ENCODE measurements around the gene PABPC3. TPM values are rescaled to one million over a fixed set of nuclear protein-coding genes. Genes with fewer than 3 reads are reported as not detected.

The PABPC3 gene
- total RNA-seq, 1 donor = under 0.01 TPM

DNA sequence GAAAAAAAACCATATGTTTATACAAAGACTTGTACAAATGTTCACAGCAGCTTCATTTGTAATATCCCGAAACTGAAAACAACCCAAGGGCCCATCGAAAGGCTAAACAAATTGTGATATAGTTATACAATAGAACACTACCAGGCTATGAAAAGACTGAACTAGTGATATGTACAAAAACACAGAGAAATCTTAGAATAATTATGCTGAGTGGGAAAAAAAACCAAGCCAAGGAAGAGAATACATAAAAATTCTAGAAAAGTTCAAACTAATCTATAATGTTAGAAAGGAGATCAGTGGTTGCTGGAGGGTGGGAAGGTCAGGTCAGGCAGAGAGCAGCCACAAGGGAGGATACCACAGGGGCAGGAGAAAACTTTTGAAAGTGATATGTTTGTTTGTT, 7.8 kb downstream of the PABPC3 start:
- DNase-seq (ENCODE audit: low read depth) = no peak
- H3K4me3 ChIP-seq (ENCODE audit: low read depth, low read length) = no peak overlapping the region
- no peak for TF ChIP-seq CTCF (IDR thresholded peaks at IDR 0.05; ENCODE audit: insufficient read depth, low read depth, low read length)

GRCh38 chr13:25109341-25109740, 13.4 kb downstream of the PABPC3 start:
- no peak overlapping the region for H3K4me3 ChIP-seq (ENCODE audit: low read depth, low read length)
- no peak for DNase-seq (ENCODE audit: low read depth)
- TF ChIP-seq CTCF (IDR thresholded peaks at IDR 0.05; ENCODE audit: insufficient read depth, low read depth, low read length) = no peak

DNA sequence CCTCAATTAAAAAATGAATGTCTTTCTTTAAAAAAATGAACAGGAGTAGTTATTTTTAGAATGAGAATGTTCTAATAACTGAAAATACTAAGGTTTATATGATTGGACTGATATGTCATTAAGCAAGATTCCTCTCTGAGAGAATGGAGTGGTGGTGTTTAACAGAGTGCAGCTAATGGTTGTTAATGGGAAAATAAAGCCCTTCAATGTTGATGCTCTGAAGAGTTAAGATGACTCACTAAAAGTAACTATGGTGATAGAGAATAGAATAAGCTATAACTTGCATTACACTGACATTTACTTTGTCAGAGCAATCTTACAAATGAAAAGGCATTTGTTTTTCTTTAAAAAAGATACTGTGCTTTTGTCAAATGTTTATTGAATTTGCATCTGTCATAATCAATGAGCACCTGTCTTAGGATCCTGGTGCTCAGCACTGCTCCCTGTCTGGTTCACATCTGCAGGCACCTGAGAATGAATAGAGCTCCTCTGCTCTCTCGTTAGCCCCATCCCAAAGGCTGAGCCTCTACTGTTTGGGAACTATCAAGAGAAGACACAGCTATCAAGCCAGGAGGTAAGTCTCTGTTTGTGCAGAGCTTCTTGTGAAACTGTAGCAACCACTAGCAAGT, 15.1 kb downstream of the PABPC3 start:
- no peak for DNase-seq (ENCODE audit: low read depth)
- no peak overlapping the region for H3K4me3 ChIP-seq (ENCODE audit: low read depth, low read length)
- no peak for TF ChIP-seq CTCF (IDR thresholded peaks at IDR 0.05; ENCODE audit: insufficient read depth, low read depth, low read length)

- TF ChIP-seq CTCF (IDR thresholded peaks at IDR 0.05; ENCODE audit: insufficient read depth, low read depth, low read length) = no peak
- H3K4me3 ChIP-seq (ENCODE audit: low read depth, low read length) = no peak overlapping the region
- DNase-seq (ENCODE audit: low read depth) = no peak
These were observed 15.6 kb downstream of the PABPC3 start for GRCh38 chr13:25111585-25111956.

DNA sequence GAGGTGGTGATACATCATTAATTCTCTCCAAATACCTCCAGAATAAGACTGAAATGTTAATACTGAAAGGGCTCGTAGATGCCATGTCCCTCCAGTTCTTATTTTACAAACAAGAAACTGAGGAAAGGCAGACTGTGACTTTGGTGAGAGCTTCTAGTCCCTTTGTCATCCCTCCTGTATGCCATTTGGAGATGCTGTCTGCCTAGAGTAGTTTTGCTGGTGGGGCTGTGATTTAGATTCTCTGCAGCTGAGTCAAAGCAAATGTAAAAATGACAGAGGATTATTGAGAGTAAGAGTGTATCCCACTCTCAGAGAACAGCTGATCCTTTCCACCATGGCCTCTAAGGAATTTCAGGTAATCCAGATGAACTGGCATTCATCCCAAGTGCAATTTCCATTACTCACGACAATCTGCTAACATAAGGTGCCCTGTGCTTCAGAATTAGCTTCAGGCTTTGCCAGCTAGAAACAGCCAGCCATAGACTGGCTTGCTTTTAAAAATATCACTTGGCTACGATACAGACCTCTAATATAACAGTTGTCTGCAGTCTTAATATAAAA, 16.8 kb downstream of the PABPC3 start:
- DNase-seq (ENCODE audit: low read depth) = no peak
- TF ChIP-seq CTCF (IDR thresholded peaks at IDR 0.05; ENCODE audit: insufficient read depth, low read depth, low read length) = no peak
- no peak overlapping the region for H3K4me3 ChIP-seq (ENCODE audit: low read depth, low read length)

DNA sequence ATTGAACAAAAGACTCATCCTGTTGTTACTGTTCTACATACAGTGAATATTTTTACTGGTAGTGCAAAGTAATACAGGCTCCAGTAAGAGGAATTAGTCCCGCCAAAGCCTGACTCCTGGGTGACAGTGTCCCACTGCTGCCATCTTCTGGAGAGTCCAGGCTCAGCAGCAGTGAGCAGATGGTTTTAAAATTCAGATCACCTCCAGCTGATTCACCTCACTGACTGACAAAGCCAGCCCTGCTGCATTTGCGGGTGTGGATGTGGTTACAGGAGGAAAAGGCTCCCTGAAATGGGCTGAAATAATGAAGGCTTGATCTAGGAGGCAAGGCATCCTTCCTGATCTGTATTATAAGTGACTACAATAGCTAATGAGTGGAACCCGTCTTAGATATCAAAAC, 18.3 kb downstream of the PABPC3 start:
- peak; percentile 68 for DNase-seq (ENCODE audit: low read depth)
- no peak overlapping the region for H3K4me3 ChIP-seq (ENCODE audit: low read depth, low read length)
- peak; percentile 89 for TF ChIP-seq CTCF (IDR thresholded peaks at IDR 0.05; ENCODE audit: insufficient read depth, low read depth, low read length)

DNA sequence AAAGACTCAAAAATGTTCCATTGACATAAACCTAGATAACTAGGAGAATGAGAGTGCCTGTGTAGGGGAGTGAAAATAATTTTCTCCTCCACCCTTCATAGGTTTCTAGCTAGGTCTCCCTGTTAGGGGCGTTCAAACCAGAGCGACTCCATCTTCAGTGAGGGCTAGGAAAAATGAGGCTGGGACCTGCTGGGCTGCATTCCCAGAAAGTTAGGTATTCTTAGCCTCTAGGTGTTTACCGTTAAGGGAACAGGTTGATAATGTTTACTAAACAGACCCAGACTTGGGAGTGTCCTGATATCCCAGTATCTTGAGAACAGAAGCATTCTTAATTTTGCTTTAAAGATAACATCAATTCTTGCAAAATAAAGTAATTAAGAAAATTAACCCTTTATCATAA, 20.1 kb downstream of the PABPC3 start:
- H3K4me3 ChIP-seq (ENCODE audit: low read depth, low read length) = no peak overlapping the region
- DNase-seq (ENCODE audit: low read depth) = no peak
- TF ChIP-seq CTCF (IDR thresholded peaks at IDR 0.05; ENCODE audit: insufficient read depth, low read depth, low read length) = no peak
